Measurements from ENCODE around the gene ZBED4.

Gene ZBED4

DNA sequence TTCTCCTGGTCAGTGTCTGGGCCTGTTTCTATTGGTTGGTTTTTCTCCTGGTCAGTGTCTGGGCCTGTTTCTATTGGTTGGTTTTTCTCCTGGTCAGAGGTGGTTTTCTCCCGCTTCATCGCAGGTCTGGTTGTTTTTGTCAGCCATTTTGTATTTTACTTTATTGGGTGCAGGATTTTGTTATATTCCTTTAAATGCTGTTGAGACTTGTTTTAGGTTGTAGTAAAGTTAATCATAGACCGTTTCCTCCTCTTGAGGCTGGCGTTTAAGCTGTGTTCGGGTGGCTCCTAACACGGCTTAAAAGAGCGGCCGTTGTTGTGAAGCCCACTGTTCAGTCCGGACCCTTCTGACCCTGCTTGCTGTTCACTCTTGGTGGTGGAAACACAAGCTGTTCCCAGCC, 26.2 kb downstream of the ZBED4 start:
- no peak for DNase-seq

- DNase-seq, result no peak
Observed at GRCh38 chr22:49880281-49880680, 26.6 kb downstream of the ZBED4 start.

DNA sequence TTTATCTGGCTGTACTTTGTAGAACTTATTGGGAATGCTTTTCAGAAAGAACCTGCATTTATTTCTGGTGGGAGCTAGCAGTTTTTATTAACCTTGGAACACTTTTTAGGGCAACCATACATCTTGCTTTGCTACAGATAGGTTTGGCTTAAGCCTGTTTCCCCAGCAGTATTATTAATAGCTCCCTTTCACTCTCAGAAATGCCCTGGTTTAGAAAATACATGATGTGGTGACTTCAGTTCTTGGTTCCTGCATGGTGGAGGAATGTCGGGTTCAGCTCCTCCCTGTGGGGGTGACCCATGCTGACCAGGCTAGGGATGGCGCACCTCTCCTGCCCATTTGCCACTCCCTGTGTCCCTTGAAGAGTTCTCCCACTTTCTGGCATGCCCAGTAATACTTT, 28.2 kb downstream of the ZBED4 start:
- no peak for DNase-seq

DNA sequence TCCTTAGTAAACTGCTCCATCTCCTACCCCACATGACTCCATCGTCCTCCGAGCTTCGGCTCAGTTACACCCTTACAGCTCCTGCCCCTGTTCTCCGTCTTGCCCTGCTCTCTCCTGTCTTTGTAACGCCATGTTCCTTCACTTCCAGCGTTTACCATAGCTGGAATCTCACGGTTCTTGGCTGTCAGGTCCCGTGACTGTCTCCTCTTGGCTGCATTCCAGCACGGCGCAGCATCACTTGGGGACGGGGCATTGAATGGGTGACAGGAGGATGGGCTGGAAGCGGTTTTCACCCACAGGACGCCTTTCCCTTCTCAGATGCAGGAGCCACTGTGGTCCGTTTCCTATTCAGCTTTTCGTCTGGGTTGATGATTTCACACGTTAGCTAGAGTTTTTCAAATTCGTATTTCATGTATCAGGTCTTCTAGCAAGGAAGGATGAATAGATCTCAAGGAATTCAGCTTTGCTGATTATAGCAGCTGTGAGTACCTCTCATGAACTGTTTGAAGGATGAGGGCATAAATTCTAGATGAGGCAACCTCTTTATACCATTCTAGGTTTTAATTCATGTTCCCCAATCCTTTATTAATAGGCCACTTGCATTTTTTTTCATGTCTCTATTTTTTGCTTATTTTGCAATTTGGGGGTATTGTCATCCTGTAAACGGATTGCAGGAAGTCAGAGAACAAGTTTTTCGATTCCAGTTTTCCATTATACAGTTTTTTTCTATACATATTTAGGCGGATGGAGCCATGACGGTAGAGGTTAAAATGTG, 29.1 kb downstream of the ZBED4 start:
- peak in 1 of 2 donors; percentile 7 for DNase-seq

DNA sequence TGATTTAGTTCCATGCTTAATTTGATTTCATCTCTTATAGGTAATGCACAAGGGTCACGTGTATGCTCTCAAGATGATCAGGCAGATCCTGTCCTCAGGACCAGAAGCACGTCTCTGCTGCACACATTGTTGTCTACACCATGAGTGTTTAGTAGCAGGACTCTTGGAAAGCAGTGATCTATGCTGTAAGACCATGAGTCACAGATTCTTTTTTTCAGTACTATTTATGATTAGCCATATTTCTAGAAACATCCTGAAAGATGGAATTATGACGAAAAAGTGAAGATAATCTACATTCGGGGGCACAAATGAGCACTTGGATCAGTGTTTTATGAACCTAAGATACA, 29.6 kb downstream of the ZBED4 start:
- DNase-seq, result no peak

DNA sequence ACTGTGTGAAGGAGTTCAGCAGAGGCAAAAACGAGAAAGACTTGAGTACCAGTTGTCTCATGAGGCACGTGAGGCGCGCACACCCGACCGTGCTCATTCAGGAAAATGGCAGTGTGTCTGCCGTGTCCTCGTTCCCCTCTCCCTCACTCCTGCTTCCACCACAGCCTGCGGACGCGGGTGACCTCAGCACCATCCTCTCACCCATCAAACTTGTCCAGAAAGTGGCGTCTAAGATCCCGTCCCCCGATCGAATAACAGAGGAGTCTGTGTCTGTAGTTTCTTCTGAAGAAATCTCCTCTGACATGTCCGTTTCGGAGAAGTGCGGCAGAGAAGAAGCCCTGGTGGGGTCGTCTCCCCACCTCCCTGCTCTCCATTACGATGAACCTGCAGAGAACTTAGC, 30.4 kb downstream of the ZBED4 start:
- DNase-seq, result no peak

DNA sequence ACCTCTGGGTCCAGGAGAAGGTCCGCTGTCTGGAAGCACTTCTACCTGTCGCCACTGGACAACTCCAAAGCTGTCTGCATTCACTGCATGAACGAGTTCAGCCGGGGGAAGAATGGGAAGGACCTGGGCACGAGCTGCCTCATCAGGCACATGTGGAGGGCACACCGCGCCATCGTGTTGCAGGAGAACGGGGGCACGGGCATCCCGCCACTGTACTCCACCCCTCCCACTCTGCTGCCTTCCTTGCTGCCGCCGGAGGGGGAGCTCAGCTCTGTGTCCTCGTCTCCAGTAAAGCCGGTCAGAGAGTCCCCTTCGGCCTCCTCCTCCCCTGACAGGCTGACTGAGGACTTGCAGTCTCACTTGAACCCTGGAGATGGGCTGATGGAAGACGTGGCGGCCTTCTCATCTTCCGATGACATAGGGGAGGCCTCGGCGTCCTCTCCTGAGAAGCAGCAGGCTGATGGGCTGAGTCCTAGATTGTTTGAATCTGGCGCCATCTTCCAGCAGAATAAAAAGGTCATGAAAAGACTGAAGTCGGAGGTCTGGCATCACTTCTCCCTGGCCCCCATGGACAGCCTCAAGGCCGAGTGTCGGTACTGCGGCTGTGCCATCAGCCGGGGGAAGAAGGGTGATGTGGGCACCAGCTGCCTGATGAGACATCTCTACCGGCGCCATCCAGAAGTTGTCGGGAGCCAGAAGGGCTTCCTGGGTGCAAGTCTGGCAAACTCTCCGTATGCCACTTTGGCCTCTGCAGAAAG, 31.0 kb downstream of the ZBED4 start:
- DNase-seq, result no peak

DNA sequence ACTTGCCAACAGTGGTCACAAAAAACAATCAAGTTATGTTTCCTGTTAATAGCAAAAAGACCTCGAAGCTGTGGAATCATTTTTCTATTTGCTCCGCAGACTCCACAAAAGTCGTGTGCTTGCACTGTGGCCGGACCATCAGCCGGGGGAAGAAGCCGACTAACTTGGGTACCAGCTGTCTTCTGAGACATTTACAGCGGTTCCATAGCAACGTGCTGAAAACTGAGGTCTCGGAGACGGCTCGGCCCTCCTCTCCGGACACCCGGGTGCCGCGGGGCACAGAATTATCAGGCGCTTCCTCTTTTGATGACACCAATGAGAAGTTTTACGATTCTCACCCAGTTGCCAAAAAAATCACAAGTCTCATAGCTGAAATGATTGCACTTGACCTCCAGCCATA, 31.6 kb downstream of the ZBED4 start:
- DNase-seq, result no peak

DNA sequence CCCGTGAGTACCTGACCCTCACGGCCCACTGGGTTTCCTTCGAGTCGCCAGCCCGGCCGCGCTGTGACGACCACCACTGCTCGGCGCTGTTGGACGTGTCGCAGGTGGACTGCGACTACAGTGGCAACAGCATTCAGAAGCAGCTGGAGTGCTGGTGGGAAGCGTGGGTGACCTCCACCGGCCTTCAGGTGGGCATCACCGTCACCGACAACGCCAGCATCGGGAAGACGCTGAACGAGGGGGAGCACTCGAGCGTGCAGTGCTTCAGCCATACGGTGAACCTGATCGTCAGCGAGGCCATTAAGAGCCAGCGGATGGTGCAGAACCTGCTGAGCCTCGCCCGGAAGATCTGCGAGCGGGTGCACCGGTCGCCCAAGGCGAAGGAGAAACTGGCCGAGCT, 32.2 kb downstream of the ZBED4 start:
- no peak for DNase-seq

- no peak for DNase-seq
Observed at GRCh38 chr22:49886346-49887063, 32.9 kb downstream of the ZBED4 start.

DNA sequence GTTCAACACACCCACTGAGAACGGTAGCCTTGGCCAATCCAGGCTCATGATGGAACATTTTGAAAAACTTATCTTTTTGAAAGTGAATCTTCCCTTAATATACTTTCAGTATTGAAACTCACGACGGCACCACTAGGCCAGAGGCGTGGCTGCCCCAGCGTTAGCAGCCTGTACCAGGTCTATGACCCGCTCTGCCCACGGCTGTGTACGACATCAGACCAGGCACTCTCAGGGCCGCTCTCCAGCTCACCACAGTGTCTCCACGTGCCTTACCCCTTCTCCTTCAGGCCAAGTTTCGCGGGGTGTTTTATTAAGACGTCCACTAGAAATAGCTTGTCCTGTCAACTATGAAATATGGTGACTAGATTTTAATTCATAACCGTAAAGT, 33.4 kb downstream of the ZBED4 start:
- DNase-seq, result no peak

GRCh38 chr22:49887702-49888101, 34.1 kb downstream of the ZBED4 start:
- DNase-seq, result no peak

DNA sequence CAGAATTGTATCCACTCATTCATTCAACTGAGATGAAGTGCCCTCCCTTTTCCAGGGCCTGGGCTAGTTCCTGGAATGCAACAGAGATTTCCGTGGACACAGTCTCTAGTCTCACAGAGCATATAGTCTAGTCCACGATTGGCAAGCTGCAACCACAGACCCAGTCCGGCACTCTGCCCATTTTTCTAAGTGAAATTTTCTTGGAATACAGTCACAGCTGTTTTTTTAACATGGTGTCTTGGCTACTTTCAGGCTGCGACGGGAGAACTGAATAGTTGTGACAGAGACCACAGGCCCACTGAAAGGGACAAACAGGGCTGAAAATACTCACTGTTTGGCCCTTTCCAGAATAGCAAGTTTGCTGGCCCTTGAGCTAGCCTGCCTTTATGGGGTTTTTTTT, 35.4 kb downstream of the ZBED4 start:
- peak; percentile 20 to 32 for DNase-seq

- DNase-seq, result no peak
Observed at GRCh38 chr22:49892226-49892899, 38.7 kb downstream of the ZBED4 start.

- no peak for DNase-seq
Observed at GRCh38 chr22:49893025-49893424, 39.4 kb downstream of the ZBED4 start.

DNA sequence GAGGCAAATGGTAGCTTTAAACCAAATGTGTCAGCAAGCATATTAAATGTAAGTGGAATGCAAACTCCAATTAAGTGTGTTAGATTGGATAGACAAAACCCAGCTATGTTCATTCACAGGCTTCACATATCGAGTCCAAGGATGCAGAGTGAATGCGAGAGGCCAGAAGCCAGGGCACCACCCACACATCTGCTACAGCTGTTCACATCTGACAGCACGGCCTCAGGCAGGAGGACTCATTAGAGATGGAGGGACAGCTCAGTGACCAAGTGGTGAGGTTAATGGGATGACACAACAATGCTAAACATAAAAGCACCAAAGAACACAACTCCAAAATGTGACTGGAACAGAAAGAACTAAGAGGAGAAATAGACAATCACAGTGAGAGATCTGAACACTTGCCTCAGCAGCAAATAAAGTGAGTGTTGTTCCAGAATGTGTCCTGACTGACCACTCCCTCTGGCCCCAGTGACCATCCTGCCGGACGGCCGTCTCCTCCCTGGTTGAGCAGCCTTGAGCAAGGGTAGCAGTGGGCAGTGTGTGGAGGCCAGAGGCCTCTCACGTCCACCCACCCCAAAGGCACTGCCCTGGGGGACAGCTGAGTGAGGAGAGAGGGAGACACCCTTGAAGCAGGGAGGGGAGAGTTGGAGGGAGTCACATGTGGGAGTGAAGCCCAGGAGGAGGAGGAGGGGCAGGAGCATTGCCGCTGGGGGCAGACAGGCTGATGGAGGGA, 40.8 kb downstream of the ZBED4 start:
- DNase-seq, result no peak

DNA sequence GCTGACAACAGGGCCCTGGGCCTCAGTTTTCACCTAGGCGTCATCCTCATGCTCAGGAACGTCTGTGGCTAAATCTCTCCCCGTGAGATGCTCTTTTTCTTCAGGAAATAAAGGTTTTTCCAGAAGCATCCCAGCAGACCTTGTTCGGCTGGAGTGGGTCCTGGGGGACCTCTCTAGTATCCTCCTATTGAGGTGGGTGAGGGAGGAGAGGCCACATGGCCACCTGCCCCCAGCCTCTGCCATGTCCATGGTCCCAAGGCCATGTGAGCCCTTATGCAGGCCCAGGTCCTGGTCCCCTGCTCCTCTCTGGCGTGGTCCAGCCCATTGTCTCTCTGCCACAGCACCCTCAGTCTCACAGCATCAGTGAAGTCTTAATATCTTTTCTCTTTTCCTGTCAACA, 42.6 kb downstream of the ZBED4 start:
- no peak for DNase-seq

DNA sequence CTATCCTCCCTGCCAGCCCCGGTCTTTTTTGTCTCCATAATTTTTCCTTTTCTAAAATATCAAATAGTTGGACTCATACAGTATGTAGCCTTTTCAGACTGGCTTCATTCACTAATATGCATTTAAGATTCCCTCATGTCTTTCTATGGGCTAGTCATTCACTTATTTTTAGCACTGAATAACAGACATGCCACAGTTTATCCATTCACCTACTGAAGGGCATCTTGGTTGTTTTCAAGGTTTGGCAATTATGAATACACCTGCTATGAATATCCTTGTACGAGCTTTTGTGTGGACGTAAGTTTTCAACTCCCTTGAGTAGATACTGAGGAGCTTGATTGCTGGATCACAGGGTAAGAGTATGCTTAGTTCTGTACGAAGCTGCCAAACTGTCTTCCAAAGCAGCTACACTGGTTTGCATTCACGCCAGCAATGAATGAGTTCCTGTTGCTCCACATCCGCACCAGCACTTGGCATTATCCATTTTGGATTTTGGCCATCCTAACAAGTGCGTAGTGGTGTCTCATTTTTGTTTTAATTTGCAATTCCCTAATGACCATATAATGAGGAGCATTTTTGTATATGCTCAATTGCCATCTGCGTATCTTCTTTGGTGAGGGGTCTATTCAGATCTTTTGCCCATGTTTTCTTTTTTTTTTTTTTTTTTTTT, 43.5 kb downstream of the ZBED4 start:
- DNase-seq, result no peak

GRCh38 chr22:49899530-49899929, 45.9 kb downstream of the ZBED4 start:
- DNase-seq, result no peak

DNA sequence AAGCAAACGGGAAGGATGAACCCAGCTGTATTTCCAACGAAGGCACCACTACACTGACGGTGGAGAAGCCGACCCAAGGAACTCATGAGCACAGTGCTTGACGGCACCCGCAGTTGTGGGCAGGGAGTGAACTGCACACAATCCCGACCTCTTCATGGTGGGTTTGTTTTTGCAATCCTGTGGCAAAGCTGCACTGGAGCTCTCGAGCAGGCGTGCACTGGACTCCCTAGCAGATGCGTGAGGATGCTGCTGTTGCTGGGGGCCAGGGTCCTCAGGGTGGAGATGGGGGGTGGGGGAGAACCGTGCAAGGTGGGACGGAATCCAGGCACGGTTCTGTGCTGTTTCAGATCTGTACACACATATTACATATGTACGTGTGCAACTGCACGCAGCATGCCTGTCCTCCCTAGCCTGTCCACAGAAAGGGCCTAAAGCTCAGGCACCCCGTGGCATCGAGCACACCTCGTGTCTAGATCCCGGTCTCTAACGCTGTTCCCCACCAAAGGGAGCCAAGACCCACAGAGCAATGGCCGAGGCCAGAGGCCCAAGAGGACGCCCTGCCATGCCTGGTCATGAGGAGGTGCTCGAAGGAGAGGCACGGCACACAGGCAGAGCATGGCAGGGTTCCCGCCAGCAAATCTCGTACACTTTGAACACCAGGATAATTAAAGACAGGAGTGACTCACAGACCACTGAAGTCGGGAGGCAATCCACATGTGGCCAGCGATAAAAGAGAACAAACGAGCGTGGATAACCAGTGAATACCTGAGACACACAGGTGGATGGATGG, 47.0 kb downstream of the ZBED4 start:
- DNase-seq, result no peak

DNA sequence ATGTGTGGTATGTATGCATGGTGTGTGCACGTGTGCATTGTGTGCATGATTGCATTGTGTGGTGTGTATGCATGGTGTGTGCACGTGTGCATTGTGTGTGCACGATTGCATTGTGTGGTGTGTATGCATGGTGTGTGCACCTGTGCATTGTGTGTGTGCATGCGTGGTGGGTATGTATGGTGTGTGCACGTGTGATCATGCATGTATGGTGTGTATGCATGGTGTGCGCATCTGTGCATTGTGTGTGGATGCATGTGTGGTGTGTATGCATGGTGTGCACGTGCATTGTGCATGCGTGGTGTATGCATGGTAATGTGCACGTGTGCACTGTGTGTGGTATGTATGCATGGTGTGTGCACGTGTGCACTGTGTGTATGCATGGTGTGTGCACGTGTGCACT, 47.8 kb downstream of the ZBED4 start:
- no peak for DNase-seq
